Measurements from ENCODE around the gene VPS35. TPM values are rescaled to one million over a fixed set of nuclear protein-coding genes. Genes with fewer than 3 reads are reported as not detected.

Gene VPS35
- polyA plus RNA-seq, 2 of the 4 experiments (the other 2 are of a cell fraction) = 82.3 to 85.5 TPM

- H3K4me2 ChIP-seq = no peak overlapping the region
- POLR2A ChIA-PET = no interaction called here
- H3K4me1 ChIP-seq = 0 out of 3 replicates have a peak, but pooled peaks cover 4% of the 10 kb centered on the region
- DNase-seq (ENCODE audit: low read depth in 1 of 2, low spot score in 1 of 2) = no peak
- H3K9me3 ChIP-seq = no peaks in the 10 kb centered on the region
- CTCF ChIA-PET = no interaction called here
- peak in 1 of 2 experiments; percentile 7; a peak in 1 of 6 replicates for ATAC-seq
- no peak for TF ChIP-seq POLR2A (IDR thresholded peaks at IDR 0.05; ENCODE audit: low read length)
- TF ChIP-seq ATOH8 (CRISPR knock-in tag; IDR thresholded peaks at IDR 0.05; ENCODE audit: low read depth) = no peak
- no peak for TF ChIP-seq NFE2L2 (conservative IDR thresholded peaks at IDR 0.05; ENCODE audit: low read length)
- no peak for TF ChIP-seq EP300 (IDR thresholded peaks at IDR 0.05)
- TF ChIP-seq HOXA7 (CRISPR knock-in tag; IDR thresholded peaks at IDR 0.05) = no peak
- TF ChIP-seq ZSCAN20 (CRISPR knock-in tag; IDR thresholded peaks at IDR 0.05) = no peak
- TF ChIP-seq REST (IDR thresholded peaks at IDR 0.05) = no peak
- TF ChIP-seq RARB (CRISPR knock-in tag; IDR thresholded peaks at IDR 0.05) = no peak
- TF ChIP-seq HES2 (IDR thresholded peaks at IDR 0.05) = no peak
- TF ChIP-seq PBX3 (IDR thresholded peaks at IDR 0.05) = no peak
- no peak for TF ChIP-seq CTCF (IDR thresholded peaks at IDR 0.05)
- no peak for TF ChIP-seq FOSL2 (IDR thresholded peaks at IDR 0.05)
- TF ChIP-seq FOSL2 (CRISPR knock-in tag; IDR thresholded peaks at IDR 0.05) = no peak
- no peak for TF ChIP-seq BHLHE40 (IDR thresholded peaks at IDR 0.05; ENCODE audit: low read depth, low read length)
- TF ChIP-seq GATA3 (IDR thresholded peaks at IDR 0.05; ENCODE audit: borderline replicate concordance) = no peak
- TF ChIP-seq CHD4 (IDR thresholded peaks at IDR 0.05; ENCODE audit: borderline replicate concordance) = no peak
- no peak for TF ChIP-seq EHMT2 (IDR thresholded peaks at IDR 0.05; ENCODE audit: low read depth)
- TF ChIP-seq CBX2 (IDR thresholded peaks at IDR 0.05; ENCODE audit: borderline replicate concordance, low read depth) = no peak
- no peak overlapping the region for H3K4me3 ChIP-seq
- no peak overlapping the region for H3K27ac ChIP-seq
- WGBS (ENCODE audit: missing lambda C conversion rate) = 67% methylated on average over 19 of the region's 32 CpGs
- no peak for FAIRE-seq
Measured at GRCh38 chr16:46632778-46633733, 55.9 kb downstream of the VPS35 start.

All from A549 (cell line).